Raji (cell line): Measurements from ENCODE around the gene MRPL42.

Source experiments
- POLR2A ChIP-seq: IDR thresholded peaks from 2 replicates; pipeline ENCODE4 v1.6.1; 2011; ENCODE audit warnings: low read depth, low read length, control low read depth; ENCODE audit not compliant: insufficient read depth

Gene MRPL42

DNA sequence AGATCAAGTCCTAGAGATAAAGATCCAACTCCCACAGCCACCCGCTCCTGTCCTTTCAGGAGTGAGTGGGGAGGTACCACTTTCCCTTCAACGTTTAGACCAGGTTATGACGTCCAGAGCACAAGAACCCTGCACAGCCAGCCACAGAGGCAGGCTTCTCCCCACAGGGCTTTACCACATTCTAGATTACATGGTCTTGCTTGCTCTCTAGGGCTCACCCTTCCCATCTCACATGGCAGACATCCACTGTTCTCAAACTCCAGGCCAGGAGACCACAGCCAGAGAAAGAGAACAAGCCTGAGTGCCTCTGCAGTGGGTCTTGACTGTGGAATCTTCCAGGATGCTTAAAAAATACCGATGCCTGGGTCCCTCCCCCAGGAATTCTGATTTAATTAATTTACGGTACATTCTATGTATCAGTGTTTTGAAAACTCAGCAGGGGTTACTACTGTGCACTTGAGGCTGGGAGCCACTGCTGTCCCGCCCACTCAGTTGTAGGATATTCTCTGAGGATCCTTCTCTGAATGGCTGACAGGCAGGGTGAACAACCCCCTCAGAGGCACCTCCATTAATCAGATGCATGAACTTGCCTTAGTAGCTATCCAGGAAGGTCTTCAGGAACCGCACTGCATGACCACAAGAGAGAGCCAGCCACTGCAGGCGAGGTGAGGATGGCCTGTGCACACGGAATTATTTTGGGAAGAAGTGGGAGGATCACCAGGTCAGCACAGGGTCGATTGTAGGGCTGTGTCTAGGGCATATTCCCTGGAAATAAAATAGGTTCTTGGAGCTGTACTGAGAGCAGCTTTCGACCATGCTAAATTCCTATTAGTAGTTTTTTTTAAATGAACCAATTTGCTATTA lies 83.7 kb downstream of the MRPL42 start:
- TF ChIP-seq POLR2A: no peak

DNA sequence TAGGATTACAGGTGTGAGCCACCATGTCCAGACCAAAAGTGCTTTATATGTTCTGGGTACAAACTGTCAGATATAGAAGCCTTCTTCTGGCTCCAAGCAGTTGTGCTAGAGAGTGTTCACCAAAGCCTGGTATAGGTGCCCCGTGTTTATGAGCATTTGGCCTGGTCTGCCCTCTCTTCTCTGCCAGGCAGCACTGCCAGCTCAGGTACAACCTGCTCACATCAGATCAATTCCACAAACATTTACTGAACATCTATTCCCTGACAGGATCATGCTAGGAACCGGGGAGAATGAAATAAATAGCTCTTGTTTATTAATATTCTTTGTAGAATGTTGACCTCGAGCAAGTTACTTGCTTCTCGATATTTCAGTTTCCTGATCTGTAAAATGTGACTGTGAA lies 85.1 kb downstream of the MRPL42 start:
- TF ChIP-seq POLR2A: no peak

DNA sequence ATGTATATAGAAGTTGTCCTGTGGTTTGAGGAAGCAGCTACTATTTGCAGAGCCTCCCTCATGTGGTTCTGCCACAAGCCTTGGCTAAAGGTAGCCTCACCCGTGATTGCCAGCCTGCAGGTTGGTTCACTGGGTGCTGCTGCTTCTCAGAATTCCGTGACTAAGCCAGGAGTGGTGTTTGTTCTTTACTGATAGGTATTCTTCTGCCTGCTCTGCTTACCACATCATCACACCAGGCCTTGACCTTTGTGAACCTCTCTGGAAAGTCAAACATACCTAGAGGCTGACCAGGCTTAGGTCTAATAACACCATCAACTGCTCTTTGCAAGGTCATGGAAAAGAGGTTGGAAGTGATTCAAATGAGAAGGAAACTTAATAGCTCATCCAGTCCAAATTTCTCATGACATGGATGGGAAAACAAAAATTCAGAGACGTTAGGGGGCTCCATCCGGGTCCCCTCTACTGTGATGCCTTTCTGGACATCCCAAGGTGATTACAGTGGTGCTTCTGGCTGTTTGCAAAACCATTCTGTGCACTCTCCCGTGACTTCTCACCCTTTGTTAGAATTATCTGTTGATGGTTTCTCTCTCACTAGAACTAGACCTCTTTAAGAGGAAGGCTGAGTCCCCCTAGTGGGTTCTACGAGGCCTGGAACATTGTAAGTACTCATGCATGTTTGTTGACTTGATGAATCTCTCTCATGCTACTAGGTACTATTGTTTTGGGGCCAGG lies 96.7 kb downstream of the MRPL42 start:
- no peak for TF ChIP-seq POLR2A

DNA sequence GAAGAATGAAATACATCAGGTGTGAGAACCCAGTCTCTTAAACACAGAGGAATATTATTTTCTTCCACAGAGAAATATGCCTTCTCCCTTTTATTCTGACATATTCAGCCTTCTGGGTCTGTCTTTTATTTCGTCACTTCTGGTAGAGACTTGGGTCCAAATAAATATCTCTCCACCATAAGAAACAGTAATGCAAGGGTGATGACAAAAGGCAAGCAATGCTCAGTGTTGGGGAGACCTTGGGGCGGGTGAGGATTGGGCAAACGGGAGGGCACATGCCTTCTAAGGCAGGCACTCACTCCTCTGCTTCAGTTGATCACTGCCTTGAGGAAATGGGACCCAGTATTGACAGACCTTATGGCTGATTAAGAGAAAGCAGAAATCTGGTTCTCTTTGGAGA lies 98.4 kb downstream of the MRPL42 start:
- no peak for TF ChIP-seq POLR2A
